Stimulated activated naive B cell treated with anti-CD40 and anti-IgM and Interleukin-4, amounts not matched to agents 10 μg/mL and 1 μg/mL and 100 μg/mL, for 72 hours (primary cell): ENCODE measurements around the gene CBX7.
"Not testable (repeated sequence)": the region's sequence is repeated elsewhere in the genome, so short reads cannot be mapped to it uniquely, and the experiment has no call there.

Experiments
- ATAC-seq, 2 donors: fragments of 150-1000 bp; cut with Tn5 transposase; replicated peaks; 2 replicates each; pipeline ENCODE4 v1.10.0; 2021; ENCODE audit warnings: moderate library complexity in 1 of 2
- DNase-seq: peaks from one replicate; pipeline ENCODE4 v3.0.0; 2021
- H3K27ac Mint-ChIP-seq: one replicate; pipeline ENCODE4 v1.8.0; 2022; ENCODE audit warnings: mild to moderate bottlenecking, mixed read lengths
- H3K27me3 Mint-ChIP-seq, 2 donors: one replicate each; pipeline ENCODE4 v1.8.0; 2022; ENCODE audit warnings: mixed read lengths in 2 of 2
- H3K36me3 Mint-ChIP-seq, 2 donors: one replicate each; pipeline ENCODE4 v1.8.0; 2022; ENCODE audit warnings: mixed read lengths in 2 of 2, mild to moderate bottlenecking in 1 of 2
- H3K4me1 Mint-ChIP-seq, 2 donors: one replicate each; pipeline ENCODE4 v1.8.0; 2022; ENCODE audit warnings: mixed read lengths in 2 of 2, mild to moderate bottlenecking in 1 of 2
- H3K4me3 Mint-ChIP-seq, 2 donors: one replicate each; pipeline ENCODE4 v1.8.0; 2022; ENCODE audit warnings: mild to moderate bottlenecking in 2 of 2, mixed read lengths in 2 of 2, moderate library complexity in 1 of 2
- H3K9me3 Mint-ChIP-seq, 2 donors: one replicate each; pipeline ENCODE4 v1.8.0; 2022; ENCODE audit warnings: mixed read lengths in 2 of 2, mild to moderate bottlenecking in 1 of 2

Gene CBX7

DNA sequence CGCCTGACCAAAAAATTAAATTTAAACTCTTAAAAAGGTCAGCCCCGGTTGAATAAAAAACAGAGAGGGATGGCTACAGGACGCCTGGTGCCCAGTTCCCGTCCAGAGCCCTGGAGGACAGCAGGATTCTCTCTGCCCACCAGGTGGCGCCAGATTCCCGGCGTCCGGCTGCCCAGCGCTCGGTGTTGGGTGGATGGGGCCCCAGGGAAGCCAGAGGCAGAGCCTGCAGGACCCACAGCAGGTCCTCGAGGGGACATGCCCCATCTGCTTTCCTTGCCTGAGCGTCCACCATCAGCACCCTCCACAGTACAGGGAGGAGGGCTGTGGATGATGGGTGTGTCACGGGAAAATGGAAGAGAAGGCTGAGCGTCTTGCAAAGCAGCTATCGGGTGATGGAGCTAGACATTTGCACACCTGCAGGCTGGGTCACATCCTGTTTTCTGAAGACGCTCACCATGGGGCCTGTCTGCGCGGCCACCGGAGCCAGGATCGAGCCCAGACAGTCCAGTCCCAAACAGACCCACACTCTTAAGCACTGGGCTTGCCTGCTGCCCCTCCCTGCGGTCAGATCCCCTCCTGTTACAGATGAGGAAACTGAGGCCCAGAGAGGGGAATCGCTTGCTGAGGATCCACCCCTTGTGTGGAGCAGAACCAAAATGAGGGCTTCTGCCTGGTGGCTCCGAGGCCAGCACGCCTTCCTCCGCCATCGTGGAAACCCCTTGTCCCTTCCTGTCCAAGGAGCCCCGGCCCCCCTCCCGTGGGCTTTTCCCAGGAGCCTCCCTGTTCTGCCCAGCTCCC lies 18.5 kb upstream of the CBX7 start:
- ATAC-seq: peak; percentile 91 to 92
- Mint-ChIP-seq H3K9me3 (no peaks in the 10 kb centered on the region), H3K27me3 (peaks cover 12% of the 10 kb centered on the region in 2 donors), H3K4me3 (peak overlapping the region; percentile 77 to 82), H3K27ac (peak overlapping the region; percentile 90), H3K4me1 (peaks cover 38 to 53% of the 10 kb centered on the region in 2 donors), H3K36me3 (no peaks in the 10 kb centered on the region)
- DNase-seq: peak; percentile 76

DNA sequence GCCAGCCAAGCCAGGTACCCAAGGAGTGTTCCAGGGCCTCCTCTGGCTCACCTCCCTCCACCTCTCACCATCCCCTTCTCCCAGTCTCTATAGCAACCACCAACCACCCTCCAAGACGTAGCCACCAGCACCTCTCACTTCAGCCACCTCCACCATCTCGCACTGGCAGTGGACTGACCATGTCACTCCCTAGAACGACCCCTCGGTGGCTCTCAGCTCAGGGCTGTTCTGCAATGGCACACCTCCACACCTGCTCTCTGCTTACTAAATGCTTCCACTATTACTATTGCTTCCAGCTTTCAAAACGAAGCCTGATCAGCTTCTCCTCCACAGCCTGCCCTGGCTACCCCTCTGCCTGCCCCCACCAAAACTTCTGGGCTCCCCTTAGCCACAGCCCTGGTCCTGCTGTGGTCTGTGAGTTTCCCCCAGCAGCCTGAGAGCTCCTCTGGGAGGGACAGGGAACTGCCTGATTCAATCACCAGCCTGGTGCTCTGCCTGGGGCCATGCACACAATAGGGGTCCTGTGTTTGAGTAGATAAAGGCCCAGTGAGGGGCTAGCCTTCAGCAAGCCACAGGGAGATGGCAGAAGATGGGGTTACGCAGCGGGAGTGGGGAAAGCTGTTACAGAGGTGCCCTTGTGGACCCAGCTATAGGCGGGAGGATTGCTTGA lies 17.5 kb upstream of the CBX7 start:
- Mint-ChIP-seq H3K4me1 (peaks cover 34 to 52% of the 10 kb centered on the region in 2 donors), H3K4me3 (peak overlapping the region in 1 of 2 donors; percentile 32), H3K27ac (peak overlapping the region; percentile 56), H3K36me3 (no peaks in the 10 kb centered on the region), H3K27me3 (peaks cover 12% of the 10 kb centered on the region in 2 donors), H3K9me3 (no peaks in the 10 kb centered on the region)
- ATAC-seq (no peak), DNase-seq (no peak)

DNA sequence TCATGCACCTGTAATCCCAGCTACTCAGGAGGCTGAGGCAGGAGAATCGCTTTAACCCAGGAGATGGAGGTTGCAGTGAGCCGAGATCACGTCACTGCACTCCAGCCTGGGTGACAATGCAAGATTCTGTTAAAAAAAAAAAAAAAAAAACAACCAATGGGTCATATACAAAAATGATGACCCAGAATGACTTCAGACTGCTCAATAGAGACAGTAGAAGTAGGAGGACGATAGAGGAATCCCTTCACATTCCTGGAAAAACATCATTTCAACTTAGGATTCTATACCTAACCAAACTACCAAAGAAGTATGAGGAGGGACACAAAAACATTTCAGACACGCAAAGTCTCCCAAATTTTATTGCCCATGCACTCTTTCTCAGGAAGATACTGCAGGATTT lies 14.1 kb upstream of the CBX7 start:
- H3K4me3 Mint-ChIP-seq: no peak overlapping the region
- no peaks in the 10 kb centered on the region for H3K9me3 Mint-ChIP-seq
- H3K4me1 Mint-ChIP-seq: peaks cover 11 to 22% of the 10 kb centered on the region in 2 donors
- ATAC-seq (no peak), DNase-seq (no peak)
- no peak overlapping the region for H3K27ac Mint-ChIP-seq
- peaks cover 12% of the 10 kb centered on the region in 2 donors for H3K27me3 Mint-ChIP-seq
- H3K36me3 Mint-ChIP-seq: no peaks in the 10 kb centered on the region

DNA sequence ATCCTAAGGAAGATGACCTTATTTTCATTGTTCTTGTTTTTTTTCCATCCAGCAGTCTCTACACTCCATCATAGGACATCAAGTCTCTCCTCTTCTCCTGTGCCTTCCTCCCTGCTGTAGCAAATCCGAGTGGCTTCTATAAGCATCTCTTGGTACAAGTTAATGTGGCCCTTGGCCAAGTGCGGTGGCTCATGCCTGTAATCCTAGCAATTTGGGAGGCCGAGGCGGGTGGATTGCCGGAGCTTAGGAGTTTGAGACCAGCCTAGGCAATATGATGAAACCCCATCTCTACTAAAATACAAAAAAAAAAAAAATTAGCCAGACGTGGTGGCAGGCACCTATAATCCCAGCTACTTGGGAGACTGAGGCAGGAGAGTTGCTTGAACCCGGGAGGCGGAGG lies 3.6 kb upstream of the CBX7 start:
- not testable (repeated sequence) for DNase-seq, H3K4me3 Mint-ChIP-seq, H3K9me3 Mint-ChIP-seq, H3K36me3 Mint-ChIP-seq, ATAC-seq, H3K27ac Mint-ChIP-seq
- Mint-ChIP-seq H3K27me3 (peaks cover 24 to 28% of the 10 kb centered on the region in 2 donors), H3K4me1 (peaks cover 8 to 14% of the 10 kb centered on the region in 2 donors)

DNA sequence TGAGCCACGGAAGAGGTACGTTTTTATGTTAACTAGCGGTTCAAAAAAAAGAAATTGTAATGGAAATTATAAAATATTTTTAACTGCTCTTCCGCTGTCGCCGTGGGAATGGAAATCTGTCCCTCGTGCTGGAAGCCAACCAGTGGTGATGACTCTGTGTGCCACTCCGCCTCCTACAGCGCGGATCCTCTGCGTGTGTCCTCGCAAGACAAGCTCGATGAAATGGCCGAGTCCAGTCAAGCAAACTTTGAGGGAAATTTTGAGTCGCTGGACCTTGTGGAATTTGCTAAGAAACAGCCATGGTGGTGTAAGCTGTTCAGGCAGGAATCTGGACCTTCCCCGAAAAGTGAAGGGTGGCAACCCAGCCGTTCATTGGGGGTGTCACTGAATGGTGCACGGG lies 2.9 kb upstream of the CBX7 start:
- ATAC-seq (no peak), DNase-seq (no peak)
- H3K4me1 Mint-ChIP-seq: peaks cover 15 to 21% of the 10 kb centered on the region in 2 donors
- H3K4me3 Mint-ChIP-seq: no peak overlapping the region
- no peaks in the 10 kb centered on the region for H3K9me3 Mint-ChIP-seq
- H3K27ac Mint-ChIP-seq: peak overlapping the region; percentile 71
- H3K27me3 Mint-ChIP-seq: peaks cover 24 to 28% of the 10 kb centered on the region in 2 donors
- no peaks in the 10 kb centered on the region for H3K36me3 Mint-ChIP-seq

DNA sequence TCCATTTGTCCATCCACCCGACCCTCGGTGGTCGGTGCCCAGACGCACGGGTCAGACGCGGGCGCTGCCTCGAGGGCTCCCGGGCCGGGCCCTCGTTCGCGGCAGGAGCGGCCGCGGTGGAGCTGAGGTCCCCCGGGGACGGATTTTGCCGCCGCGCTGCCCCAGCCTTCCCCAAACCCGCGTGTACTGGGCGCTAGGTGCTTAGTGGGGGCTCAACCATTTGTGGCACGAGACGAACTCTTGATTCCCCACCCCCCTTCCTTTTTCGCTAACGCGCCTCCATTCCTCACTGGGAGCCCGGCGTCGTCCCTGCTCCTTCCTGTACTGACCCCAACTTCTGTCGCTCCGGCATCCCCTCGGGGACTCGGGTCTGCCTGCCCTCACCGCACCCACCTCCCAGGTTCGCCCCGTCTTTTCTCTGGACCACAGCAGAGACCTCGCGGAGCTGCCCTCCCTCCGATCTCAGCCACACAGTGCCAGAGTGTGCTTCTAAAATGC lies 789 bp upstream of the CBX7 start:
- Mint-ChIP-seq H3K27me3 (peaks cover 24 to 28% of the 10 kb centered on the region in 2 donors), H3K9me3 (no peaks in the 10 kb centered on the region), H3K36me3 (peaks cover 0 to 5% of the 10 kb centered on the region in 2 donors), H3K27ac (peak overlapping the region; percentile 95), H3K4me1 (peaks cover 32 to 41% of the 10 kb centered on the region in 2 donors), H3K4me3 (peak overlapping the region; percentile 90 to 95)
- DNase-seq: no peak
- ATAC-seq: peak; percentile 2 to 9

DNA sequence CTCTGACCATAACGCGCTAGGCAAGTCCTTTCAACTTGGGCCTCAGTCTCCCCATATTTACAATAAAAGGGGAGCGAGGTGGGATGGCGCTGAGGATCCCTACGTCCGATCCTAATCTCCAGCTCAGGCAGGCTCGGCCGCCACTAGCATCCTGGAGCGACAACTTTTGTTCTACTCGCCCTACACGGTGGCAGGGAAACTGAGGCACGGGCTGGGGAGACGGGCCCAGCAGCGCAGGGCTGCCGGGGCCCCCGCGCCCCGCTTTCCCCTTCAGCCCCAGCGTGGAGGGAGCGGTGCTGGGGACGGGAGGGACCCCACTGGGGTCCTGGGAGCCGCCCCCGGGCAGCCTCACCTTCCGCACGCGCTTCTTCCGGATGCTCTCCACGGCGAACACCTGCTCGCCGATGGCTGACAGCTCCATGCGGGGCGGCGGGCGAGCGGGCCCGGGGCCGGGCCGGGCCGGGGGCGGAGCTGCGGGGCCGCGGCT lies 413 bp downstream of the CBX7 start:
- peak overlapping the region; percentile 77 to 95 for H3K4me3 Mint-ChIP-seq
- H3K36me3 Mint-ChIP-seq: peaks cover 1 to 8% of the 10 kb centered on the region in 2 donors
- H3K4me1 Mint-ChIP-seq: peaks cover 37 to 47% of the 10 kb centered on the region in 2 donors
- H3K27ac Mint-ChIP-seq: peak overlapping the region; percentile 37
- H3K27me3 Mint-ChIP-seq: peaks cover 18 to 24% of the 10 kb centered on the region in 2 donors
- DNase-seq (no peak), ATAC-seq (no peak)
- H3K9me3 Mint-ChIP-seq: no peaks in the 10 kb centered on the region

DNA sequence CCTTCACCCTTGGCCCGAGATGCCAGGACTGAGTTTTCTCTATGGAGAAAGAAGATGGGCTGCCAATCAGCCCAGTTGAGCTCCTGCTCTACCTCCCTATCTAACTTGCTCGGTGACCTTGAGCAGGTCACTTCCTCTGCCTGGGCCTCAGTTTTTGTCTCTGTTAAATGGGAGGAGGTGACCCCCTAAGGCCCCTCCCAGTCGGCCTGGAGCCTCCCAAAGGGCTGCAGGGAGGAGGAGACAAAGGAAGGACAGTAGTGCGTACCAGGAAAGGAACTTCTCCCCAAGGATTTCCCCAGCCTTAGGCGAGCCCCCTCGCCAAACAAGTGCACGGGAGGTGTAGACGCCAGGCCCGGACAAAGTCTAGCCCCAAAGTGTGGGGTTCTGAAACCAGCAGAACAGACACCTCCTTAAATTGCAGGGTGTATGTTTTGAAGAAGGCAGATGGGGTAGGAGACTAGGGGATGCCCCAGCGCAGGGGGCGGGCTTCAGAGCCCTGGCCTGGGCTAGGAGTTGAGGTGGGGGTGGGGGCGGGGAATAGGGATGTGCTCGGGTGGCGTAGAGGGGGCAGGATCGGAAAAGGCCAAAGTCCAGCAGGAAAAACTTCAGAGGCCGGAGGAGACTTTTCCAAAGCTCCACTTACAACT lies 1.0 kb downstream of the CBX7 start:
- Mint-ChIP-seq H3K27ac (peak overlapping the region; percentile 77), H3K36me3 (peaks cover 1 to 8% of the 10 kb centered on the region in 2 donors), H3K4me3 (peak overlapping the region; percentile 77 to 95), H3K9me3 (no peaks in the 10 kb centered on the region), H3K4me1 (peaks cover 41 to 50% of the 10 kb centered on the region in 2 donors), H3K27me3 (peaks cover 18 to 24% of the 10 kb centered on the region in 2 donors)
- DNase-seq (no peak), ATAC-seq (no peak)

DNA sequence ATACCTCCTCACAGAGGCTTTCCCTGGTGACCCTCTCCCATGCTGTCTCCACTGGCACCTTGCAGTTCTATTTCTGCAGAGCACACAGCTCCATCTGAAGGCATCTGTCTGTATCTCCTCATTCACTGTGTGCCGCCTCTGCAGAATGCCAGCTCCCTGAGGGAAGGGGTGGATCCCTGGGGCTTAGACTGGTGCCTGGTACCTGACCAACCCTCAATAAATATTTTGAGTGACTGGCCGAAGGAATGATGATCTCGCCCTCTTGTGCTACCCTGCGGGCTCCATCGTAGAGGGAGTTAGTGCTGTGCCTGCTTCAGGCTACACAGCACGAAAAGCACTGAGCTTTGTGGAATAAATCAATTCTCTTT lies 1.6 kb downstream of the CBX7 start:
- Mint-ChIP-seq H3K4me1 (peaks cover 46 to 57% of the 10 kb centered on the region in 2 donors), H3K9me3 (no peaks in the 10 kb centered on the region), H3K36me3 (peaks cover 1 to 8% of the 10 kb centered on the region in 2 donors), H3K4me3 (peak overlapping the region; percentile 11 to 48), H3K27ac (no peak overlapping the region), H3K27me3 (peaks cover 18 to 21% of the 10 kb centered on the region in 2 donors)
- ATAC-seq (no peak), DNase-seq (no peak)

DNA sequence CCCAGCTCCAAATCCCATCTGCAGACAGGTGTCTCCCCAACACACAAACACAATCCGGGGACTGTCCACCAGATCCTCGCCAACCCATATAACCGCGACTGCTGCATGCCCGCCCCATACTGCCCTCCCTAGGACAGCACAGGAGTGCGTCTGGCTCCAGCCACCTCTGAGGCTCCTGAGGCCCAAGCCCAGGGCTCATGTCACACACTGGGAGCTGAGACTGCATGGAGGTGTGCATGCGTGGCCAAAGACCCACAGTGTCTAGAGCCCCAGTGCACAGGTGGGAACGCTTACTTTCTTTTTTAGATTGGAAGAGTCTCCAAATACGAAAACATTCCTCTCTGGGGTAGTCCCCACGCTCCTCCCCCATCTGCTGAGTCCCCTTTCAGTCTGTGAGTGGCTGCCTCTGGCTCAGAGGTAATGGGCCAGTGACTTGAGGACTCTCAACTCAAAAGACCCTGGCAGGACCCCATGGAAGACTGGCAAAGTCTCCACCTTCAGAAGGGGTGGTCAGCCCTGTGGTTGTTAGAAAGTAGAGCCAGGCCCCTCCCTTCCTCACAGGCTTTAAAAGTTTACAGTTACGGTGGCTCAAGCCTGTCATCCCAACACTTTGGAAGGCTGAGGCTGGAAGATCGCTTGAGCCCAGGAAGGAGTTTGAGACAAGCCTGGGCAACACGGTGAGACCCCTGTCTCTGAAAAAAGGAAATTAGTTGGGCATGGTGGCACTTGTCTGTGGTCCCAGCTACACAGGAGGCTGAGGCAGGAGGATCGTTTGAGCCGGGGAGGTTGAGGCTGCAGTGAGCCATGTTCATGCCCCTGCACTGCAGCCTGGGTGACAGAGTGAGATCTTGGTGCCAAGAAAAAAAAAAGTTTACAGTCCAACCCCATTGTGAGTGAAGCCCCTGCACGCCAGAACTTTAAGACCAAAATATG lies 2.3 kb downstream of the CBX7 start:
- Mint-ChIP-seq H3K27me3 (peaks cover 14 to 16% of the 10 kb centered on the region in 2 donors), H3K27ac (peak overlapping the region; percentile 42), H3K4me1 (peaks cover 46 to 58% of the 10 kb centered on the region in 2 donors), H3K36me3 (peaks cover 1 to 8% of the 10 kb centered on the region in 2 donors), H3K9me3 (no peaks in the 10 kb centered on the region), H3K4me3 (peak overlapping the region in 1 of 2 donors; percentile 48)
- no peak for DNase-seq
- no peak for ATAC-seq

DNA sequence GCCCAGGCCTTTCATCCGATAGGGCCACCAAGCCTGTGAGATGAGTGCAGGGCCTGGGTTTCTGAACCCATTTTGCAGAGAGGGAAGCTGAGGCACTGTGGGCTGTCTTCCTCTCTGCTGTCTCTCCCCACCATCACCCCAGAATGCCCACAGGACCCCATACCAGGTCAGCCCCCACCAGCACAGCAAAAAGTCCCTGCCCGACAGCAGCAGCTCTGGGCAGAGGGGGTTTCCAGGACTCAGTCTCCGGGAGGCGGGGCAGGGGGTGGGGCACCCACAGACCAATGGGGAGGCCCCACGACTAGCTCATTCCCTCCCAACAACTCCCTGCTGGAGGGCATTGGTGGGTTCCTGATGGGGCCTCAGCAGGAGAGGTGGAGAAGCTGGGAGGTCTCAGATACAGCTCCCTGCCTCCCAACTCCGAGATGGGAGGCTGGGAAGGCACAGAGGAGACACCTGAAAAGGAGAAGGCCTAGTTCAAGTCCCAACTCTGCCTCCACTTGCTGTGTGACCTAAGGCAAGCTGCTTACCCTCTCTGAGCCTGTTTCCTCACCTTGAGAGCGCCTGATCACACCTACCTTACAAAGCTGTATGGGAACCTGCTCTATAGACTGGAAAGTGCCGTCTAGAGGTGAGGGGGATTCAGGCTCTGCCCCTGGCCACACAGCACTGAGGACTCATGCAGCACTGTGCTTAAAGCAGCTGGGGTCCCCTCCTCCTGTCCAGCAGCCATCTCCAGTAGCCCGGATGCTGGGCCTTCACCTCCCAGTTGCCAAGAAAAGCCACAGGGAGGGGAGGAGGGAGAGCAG lies 3.5 kb downstream of the CBX7 start:
- H3K4me3 Mint-ChIP-seq: peak overlapping the region in 1 of 2 donors; percentile 25
- no peaks in the 10 kb centered on the region for H3K9me3 Mint-ChIP-seq
- DNase-seq (peak; percentile 21), ATAC-seq (no peak)
- peaks cover 6 to 8% of the 10 kb centered on the region in 2 donors for H3K27me3 Mint-ChIP-seq
- H3K36me3 Mint-ChIP-seq: peaks cover 1 to 8% of the 10 kb centered on the region in 2 donors
- peaks cover 51 to 66% of the 10 kb centered on the region in 2 donors for H3K4me1 Mint-ChIP-seq
- peak overlapping the region; percentile 89 for H3K27ac Mint-ChIP-seq

DNA sequence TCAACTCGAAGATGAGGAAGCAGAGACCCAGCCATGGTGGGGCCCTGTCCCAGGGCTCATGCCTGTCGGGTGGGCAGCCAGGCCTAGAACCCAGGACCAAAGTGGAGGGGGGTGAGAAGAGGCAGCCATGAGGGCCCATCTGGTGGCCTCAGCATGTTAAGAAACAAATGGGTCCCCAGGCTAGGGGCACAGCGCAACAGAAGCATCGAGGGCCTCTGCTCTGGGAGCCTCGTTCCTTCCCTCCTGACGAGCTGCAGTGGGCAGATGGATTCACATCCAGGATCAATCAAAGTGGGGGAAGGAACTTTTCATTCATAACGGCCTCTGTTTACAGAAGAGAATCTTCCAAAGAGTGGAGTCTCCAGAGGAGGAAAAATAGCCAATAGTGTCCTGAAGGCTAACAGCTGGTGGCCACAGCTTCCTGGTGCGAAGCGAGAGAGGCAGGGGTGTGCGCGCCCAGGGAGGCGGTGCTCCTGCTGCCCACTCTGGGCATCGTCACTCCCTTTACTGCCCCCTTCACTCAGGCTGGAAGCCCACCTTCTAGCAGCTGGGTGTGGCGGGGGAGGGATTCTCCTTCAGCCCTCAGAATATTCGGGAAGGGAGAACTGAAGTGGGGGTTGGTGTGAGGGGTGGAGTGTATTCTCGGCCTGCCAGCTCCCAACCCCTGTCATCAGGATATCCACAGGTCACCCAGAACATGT lies 4.3 kb downstream of the CBX7 start:
- Mint-ChIP-seq H3K4me1 (peaks cover 46 to 62% of the 10 kb centered on the region in 2 donors), H3K27me3 (peaks cover 0 to under 1% of the 10 kb centered on the region in 2 donors), H3K36me3 (peaks cover 1 to 8% of the 10 kb centered on the region in 2 donors), H3K4me3 (peak overlapping the region in 1 of 2 donors; percentile 25), H3K9me3 (no peaks in the 10 kb centered on the region), H3K27ac (peak overlapping the region; percentile 89)
- DNase-seq (no peak), ATAC-seq (no peak)
